Activated naive CD4-positive, alpha-beta T cell treated with anti-CD3 and anti-CD28 coated beads, Interleukin-2, amount 10 ng/mL, durations not matched to agents 7 days and 5 days (primary cell): ENCODE data around the gene BRPF1.
A peak's percentile ranks its signal among the peaks of the same experiment; 100 is the strongest.

Experiments used
- CTCF ChIA-PET: fragments of 350-600 bp; sonication (Branson Sonifier 250); formaldehyde crosslinking; loops from one replicate; lab custom pipeline; 2021; ENCODE audit warnings: antibody characterized with exemption; lab: Charles Lee
- DNase-seq: peaks from one replicate; pipeline ENCODE4 v3.0.0-alpha.2; 2020
- H3K27ac Mint-ChIP-seq: one replicate; pipeline ENCODE4 v1.8.0; 2021; ENCODE audit warnings: mild to moderate bottlenecking, moderate library complexity, mixed read lengths
- H3K27me3 Mint-ChIP-seq: one replicate; pipeline ENCODE4 v1.8.0; 2021; ENCODE audit warnings: mild to moderate bottlenecking, mixed read lengths
- H3K36me3 Mint-ChIP-seq: one replicate; pipeline ENCODE4 v1.8.0; 2021; ENCODE audit warnings: mixed read lengths
- H3K4me1 Mint-ChIP-seq: one replicate; pipeline ENCODE4 v1.8.0; 2021; ENCODE audit warnings: mixed read lengths
- H3K4me3 Mint-ChIP-seq: one replicate; pipeline ENCODE4 v1.8.0; 2021; ENCODE audit warnings: mild to moderate bottlenecking, moderate library complexity, mixed read lengths
- H3K9me3 Mint-ChIP-seq: one replicate; pipeline ENCODE4 v1.8.0; 2021; ENCODE audit warnings: mixed read lengths

BRPF1 gene

DNA sequence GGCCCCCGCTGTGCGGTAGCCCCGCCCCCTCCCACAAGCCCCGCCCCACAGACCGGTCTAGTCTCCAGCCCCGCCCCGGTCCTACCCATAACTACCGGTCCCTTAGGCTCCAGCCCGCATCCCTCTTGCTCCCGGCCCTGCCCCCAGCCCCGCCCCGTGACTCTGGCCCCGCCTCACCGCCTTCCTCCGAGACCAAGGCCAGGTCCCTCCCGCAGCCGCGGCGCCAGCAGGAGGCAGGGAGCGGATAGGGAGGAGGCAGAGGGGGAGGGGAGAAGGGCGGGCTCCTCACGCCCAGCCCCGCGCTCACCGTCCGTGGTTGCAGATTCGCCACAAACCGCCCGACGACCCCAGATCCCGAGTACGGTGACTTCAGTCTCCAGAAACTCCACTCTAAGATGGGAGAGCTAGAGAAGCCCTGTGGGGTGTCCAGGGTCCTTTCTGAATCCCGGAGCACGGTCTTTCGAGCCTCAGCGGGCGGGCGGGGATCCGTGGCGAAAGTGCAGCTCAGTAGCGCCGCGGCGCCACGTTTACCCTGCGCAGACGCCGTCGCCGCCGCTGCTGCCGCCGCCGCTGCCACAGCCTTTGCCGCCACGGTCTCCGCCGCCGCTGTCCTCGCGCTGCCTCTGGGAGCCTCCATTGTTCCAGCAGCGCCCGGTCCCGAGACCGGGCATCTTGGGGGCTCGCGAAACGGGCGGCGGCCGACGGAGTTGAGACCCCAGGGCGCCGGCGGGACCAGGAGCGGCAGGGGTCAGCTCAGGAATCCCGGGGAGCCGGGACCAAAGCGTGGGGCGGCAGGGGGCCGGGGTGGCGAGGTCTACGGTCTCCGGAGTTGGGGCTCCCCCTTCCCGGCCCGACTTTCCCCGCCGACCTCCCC lies at the start of gene BRPF1:
TSS of gene BRPF1 (plus strand) at position 530 of the 874 bp plus-strand sequence. CDS start 2,406 bp downstream, outside the sequence.
- H3K36me3 Mint-ChIP-seq, result peaks cover 28% of the 10 kb centered on the region
- CTCF ChIA-PET, result interaction anchor here (1.0 to 2.1 kb wide), 4 partner anchors 17 to 228 kb away, joined by 3 to 7 read pairs (median 6); no protein-coding TSS in a partner anchor
- H3K27ac Mint-ChIP-seq, result peak within 1 kb of the TSS; percentile 95
- peak within 1 kb of the TSS; percentile 99 for H3K4me3 Mint-ChIP-seq
- no peaks in the 10 kb centered on the region for H3K9me3 Mint-ChIP-seq
- peak; percentile 100 for DNase-seq
- H3K27me3 Mint-ChIP-seq, result peaks cover 17% of the 10 kb centered on the region
- H3K4me1 Mint-ChIP-seq, result peaks cover 71% of the 10 kb centered on the region

- no peak for DNase-seq
- Mint-ChIP-seq H3K9me3 (no peaks in the 10 kb centered on the region), H3K36me3 (peaks cover 60% of the 10 kb centered on the region), H3K27ac (no peak overlapping the region), H3K4me3 (no peak overlapping the region), H3K4me1 (no peaks in the 10 kb centered on the region), H3K27me3 (no peaks in the 10 kb centered on the region)
- CTCF ChIA-PET, result no interaction called here
Measured at GRCh38 chr3:9682096-9682495, 49.4 kb upstream of the BRPF1 start.

DNA sequence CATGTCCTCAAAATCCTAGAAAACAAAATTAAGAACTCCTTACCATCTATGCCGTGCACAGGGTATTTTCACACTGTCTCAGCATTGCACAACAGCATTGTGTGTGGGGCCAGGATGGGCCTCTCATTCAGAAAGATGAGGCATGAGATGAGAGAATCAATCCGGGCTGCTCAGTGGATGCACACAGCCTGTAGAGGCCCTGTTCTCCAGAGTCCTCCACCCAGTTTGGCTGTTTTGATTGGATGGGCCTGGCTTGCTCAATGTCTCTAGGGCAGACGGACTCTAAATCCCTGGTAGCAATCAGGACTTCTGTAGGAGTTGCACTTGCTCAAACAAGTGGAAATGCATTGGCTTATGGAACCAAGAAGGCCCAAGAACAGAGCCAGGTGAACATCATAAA lies 48.1 kb upstream of the BRPF1 start:
- H3K27me3 Mint-ChIP-seq, result no peaks in the 10 kb centered on the region
- no peaks in the 10 kb centered on the region for H3K9me3 Mint-ChIP-seq
- CTCF ChIA-PET, result no interaction called here
- H3K4me3 Mint-ChIP-seq, result no peak overlapping the region
- H3K27ac Mint-ChIP-seq, result no peak overlapping the region
- H3K36me3 Mint-ChIP-seq, result peaks cover 52% of the 10 kb centered on the region
- no peak for DNase-seq
- H3K4me1 Mint-ChIP-seq, result no peaks in the 10 kb centered on the region

DNA sequence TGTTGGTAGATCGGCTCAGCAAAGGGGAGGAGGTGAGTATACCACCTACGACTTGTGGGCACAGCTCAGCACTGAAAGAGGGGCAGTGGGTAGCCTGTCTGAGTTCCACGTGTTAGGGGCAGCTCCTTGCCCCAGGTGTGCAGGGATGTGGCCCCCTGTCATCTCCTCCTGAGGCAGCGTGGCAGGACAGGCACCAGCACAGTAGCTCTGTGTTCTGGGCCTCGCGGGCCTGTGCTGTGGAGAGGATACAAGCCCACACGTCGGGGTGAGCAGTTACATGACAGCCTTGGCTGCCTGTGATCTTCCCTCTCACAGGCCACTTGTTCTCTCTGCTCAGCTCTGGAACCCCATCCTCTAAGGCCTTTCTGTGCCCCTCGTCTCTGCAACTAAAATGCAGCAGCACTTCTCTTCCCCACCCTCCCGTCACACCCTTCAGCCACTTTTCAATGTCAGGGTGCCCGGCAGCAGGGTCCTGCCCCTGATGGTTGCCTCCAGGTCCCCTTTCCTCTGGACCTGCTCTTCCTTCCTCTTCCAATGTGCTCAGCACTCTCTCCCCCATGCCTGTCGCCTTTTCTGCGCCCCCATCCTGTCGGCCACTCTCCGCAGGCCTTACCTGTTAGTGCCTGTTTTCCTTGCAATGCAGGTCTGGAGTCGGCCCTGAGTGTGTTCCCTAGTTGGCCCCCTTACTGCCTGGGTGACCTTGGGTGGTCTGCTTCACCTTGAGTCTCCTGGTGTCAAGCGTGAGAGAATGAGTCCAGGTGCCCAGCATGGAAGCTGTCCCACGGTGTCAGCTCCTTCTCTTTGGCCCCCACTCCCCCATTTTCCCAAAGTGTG lies 46.1 kb upstream of the BRPF1 start:
- CTCF ChIA-PET, result no interaction called here
- H3K36me3 Mint-ChIP-seq, result peaks cover 54% of the 10 kb centered on the region
- no peaks in the 10 kb centered on the region for H3K4me1 Mint-ChIP-seq
- H3K27ac Mint-ChIP-seq, result no peak overlapping the region
- DNase-seq, result no peak
- no peak overlapping the region for H3K4me3 Mint-ChIP-seq
- H3K27me3 Mint-ChIP-seq, result no peaks in the 10 kb centered on the region
- no peaks in the 10 kb centered on the region for H3K9me3 Mint-ChIP-seq

DNA sequence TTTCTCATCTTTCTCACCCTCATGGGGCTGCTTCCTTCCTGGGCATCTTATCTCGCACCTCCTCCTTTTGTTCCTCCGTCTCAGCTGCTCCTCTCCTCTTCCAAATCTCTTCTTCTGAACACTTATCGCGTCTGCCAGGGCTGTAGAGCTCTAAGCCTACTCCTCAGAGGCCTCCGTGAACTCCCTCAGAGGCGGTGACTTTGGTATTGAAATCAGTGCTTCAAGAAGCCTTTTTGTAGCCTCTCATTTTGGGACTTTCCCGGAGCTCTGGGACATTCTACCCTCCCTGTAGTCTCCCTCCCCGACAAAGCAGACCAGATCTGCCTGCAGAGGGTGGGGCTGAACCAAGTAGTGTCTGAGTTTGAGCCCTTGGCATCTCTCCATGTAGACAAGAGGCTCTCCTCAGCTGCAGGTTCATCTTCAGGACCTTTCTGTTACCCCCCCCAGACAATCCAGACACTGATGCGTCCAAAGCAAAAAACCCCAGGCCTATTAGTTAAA lies 45.4 kb upstream of the BRPF1 start:
- peaks cover 51% of the 10 kb centered on the region for H3K36me3 Mint-ChIP-seq
- no peak for DNase-seq
- H3K4me1 Mint-ChIP-seq, result no peaks in the 10 kb centered on the region
- no peak overlapping the region for H3K27ac Mint-ChIP-seq
- no peak overlapping the region for H3K4me3 Mint-ChIP-seq
- H3K9me3 Mint-ChIP-seq, result no peaks in the 10 kb centered on the region
- no peaks in the 10 kb centered on the region for H3K27me3 Mint-ChIP-seq
- CTCF ChIA-PET, result no interaction called here

- H3K4me1 Mint-ChIP-seq, result no peaks in the 10 kb centered on the region
- no peak overlapping the region for H3K4me3 Mint-ChIP-seq
- no peak for DNase-seq
- H3K36me3 Mint-ChIP-seq, result peaks cover 52% of the 10 kb centered on the region
- no peaks in the 10 kb centered on the region for H3K27me3 Mint-ChIP-seq
- H3K9me3 Mint-ChIP-seq, result no peaks in the 10 kb centered on the region
- CTCF ChIA-PET, result no interaction called here
- H3K27ac Mint-ChIP-seq, result no peak overlapping the region
Measured at GRCh38 chr3:9686703-9687102, 44.8 kb upstream of the BRPF1 start.

GRCh38 chr3:9687514-9687913 lies 44.0 kb upstream of the BRPF1 start:
- Mint-ChIP-seq H3K9me3 (no peaks in the 10 kb centered on the region), H3K27me3 (no peaks in the 10 kb centered on the region), H3K4me3 (no peak overlapping the region), H3K27ac (no peak overlapping the region), H3K36me3 (peaks cover 49% of the 10 kb centered on the region), H3K4me1 (no peaks in the 10 kb centered on the region)
- no peak for DNase-seq
- CTCF ChIA-PET, result no interaction called here

DNA sequence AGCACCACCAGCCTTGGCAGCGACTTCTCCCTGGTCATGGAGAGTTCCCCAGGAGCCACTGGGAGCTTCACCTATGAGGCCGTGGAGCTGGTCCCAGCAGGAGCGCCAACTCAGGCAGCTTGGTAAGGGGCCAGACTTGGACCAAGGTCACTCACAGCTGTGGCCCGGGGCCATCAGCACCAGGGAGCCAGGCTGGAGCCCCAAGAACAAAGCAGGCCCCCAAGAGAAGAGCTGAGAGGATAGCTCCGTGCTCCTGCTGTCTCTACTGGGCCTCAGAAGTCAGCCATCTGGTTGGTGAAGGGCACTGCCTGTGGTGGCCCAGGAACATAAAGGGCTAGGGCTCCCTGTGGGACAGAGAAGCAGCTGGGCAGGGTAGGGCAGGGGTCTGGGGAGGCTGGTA lies 42.6 kb upstream of the BRPF1 start:
- Mint-ChIP-seq H3K9me3 (no peaks in the 10 kb centered on the region), H3K27me3 (no peaks in the 10 kb centered on the region), H3K4me1 (no peaks in the 10 kb centered on the region), H3K4me3 (no peak overlapping the region), H3K36me3 (peaks cover 52% of the 10 kb centered on the region), H3K27ac (peak overlapping the region; percentile 19)
- CTCF ChIA-PET, result interaction anchor here (1.5 kb wide), 1 partner anchor 336 kb away, joined by 3 read pairs; no protein-coding TSS in a partner anchor
- no peak for DNase-seq

DNA sequence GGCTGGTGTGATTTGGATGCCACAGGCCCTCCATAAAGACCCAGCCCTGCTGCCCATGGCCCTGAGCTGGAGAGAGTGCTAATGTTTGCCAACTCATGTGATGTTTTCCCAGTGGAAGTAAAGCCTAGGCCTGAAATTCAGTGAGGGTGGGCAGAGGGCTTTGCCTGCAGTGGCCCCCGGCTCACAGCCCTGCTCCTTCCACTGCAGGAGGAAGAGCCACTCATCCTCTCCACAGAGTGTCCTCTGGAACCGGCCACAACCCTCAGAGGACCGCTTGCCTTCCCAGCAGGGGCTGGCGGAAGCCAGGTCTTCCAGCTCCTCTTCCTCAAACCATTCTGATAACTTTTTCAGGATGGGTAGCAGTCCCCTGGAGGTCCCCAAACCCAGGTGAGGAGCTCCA lies 41.8 kb upstream of the BRPF1 start:
- Mint-ChIP-seq H3K4me1 (no peaks in the 10 kb centered on the region), H3K4me3 (no peak overlapping the region), H3K27ac (no peak overlapping the region), H3K36me3 (peaks cover 49% of the 10 kb centered on the region), H3K9me3 (no peaks in the 10 kb centered on the region), H3K27me3 (no peaks in the 10 kb centered on the region)
- CTCF ChIA-PET, result interaction anchor here (1.5 kb wide), 1 partner anchor 336 kb away, joined by 3 read pairs; no protein-coding TSS in a partner anchor
- DNase-seq, result no peak

- H3K4me1 Mint-ChIP-seq, result no peaks in the 10 kb centered on the region
- DNase-seq, result no peak
- H3K9me3 Mint-ChIP-seq, result no peaks in the 10 kb centered on the region
- H3K27me3 Mint-ChIP-seq, result no peaks in the 10 kb centered on the region
- H3K27ac Mint-ChIP-seq, result no peak overlapping the region
- no peak overlapping the region for H3K4me3 Mint-ChIP-seq
- CTCF ChIA-PET, result interaction anchor here (1.5 kb wide), 1 partner anchor 337 kb away, joined by 3 read pairs; no protein-coding TSS in a partner anchor
- H3K36me3 Mint-ChIP-seq, result peaks cover 42% of the 10 kb centered on the region
Measured at GRCh38 chr3:9690451-9691450, 40.8 kb upstream of the BRPF1 start.

DNA sequence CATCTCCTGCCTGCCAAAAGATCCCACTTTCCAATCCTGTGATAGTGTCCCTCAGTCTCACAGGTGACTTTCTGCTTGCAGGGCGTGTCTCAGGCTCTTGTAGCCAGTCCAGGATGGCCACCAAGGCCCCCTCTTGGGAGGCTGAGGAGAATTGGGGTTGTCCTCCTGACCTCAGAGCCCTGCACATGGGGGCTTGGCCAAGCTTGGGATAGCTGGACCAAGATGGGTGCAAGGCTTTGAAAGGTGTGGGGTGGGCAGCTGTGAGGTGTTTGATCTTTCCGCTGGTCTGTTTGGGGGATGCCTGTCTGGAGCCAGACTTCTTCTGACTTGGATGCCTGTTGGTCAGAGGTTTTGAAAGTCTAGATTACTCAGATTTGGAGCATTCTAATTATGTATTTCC lies 39.9 kb upstream of the BRPF1 start:
- Mint-ChIP-seq H3K36me3 (peaks cover 35% of the 10 kb centered on the region), H3K4me3 (no peak overlapping the region), H3K4me1 (no peaks in the 10 kb centered on the region), H3K27me3 (no peaks in the 10 kb centered on the region), H3K27ac (no peak overlapping the region), H3K9me3 (no peaks in the 10 kb centered on the region)
- no peak for DNase-seq
- CTCF ChIA-PET, result no interaction called here

- CTCF ChIA-PET, result no interaction called here
- H3K4me1 Mint-ChIP-seq, result no peaks in the 10 kb centered on the region
- H3K4me3 Mint-ChIP-seq, result no peak overlapping the region
- DNase-seq, result no peak
- peaks cover 34% of the 10 kb centered on the region for H3K36me3 Mint-ChIP-seq
- H3K27ac Mint-ChIP-seq, result no peak overlapping the region
- H3K9me3 Mint-ChIP-seq, result no peaks in the 10 kb centered on the region
- no peaks in the 10 kb centered on the region for H3K27me3 Mint-ChIP-seq
Measured at GRCh38 chr3:9692416-9692815, 39.1 kb upstream of the BRPF1 start.

DNA sequence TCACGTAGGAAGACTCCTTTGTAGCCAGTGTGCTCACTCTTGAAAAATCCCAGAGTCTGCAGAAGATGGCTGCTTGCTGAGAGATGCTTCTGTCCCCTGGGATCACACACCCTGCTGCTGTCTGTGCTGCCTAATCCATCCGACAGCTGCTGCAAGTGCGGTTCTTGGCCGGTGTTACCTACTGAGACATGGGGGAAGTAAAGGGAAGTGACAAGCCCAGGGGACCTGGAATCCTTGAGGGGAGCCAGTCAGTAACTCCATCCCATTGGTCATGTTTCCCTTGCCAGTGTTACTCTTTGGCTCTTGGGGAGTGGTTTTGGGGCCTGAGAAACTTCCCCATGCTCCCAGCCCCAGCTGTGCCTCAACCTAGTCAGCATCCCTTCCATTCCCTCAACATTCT lies 36.2 kb upstream of the BRPF1 start:
- DNase-seq, result no peak
- H3K9me3 Mint-ChIP-seq, result no peaks in the 10 kb centered on the region
- H3K4me1 Mint-ChIP-seq, result no peaks in the 10 kb centered on the region
- H3K36me3 Mint-ChIP-seq, result peaks cover 26% of the 10 kb centered on the region
- H3K27ac Mint-ChIP-seq, result no peak overlapping the region
- CTCF ChIA-PET, result no interaction called here
- H3K4me3 Mint-ChIP-seq, result no peak overlapping the region
- no peaks in the 10 kb centered on the region for H3K27me3 Mint-ChIP-seq
